GM18505 (cell line): Measurements from ENCODE around the gene ZEB2.

Experiments
- ATAC-seq: cut with Tn5 transposase; IDR thresholded peaks from one replicate; pipeline ENCODE4 v1.9.1; 2021; ENCODE audit not compliant: unreplicated experiment
- POLR2A ChIP-seq: IDR thresholded peaks from 4 replicates; pipeline ENCODE4 v1.6.1; 2011; ENCODE audit warnings: borderline replicate concordance; ENCODE audit not compliant: insufficient read depth, insufficient read length; ENCODE audit errors: extremely low read depth

Gene ZEB2

GRCh38 chr2:144484201-144484948 is 35.5 kb downstream of the ZEB2 start:
- ATAC-seq: no peak
- TF ChIP-seq POLR2A: no peak

- ATAC-seq: no peak
- TF ChIP-seq POLR2A: no peak
These were observed 38.3 kb downstream of the ZEB2 start for GRCh38 chr2:144481666-144482065.

- TF ChIP-seq POLR2A: no peak
- ATAC-seq: no peak
These were observed 38.8 kb downstream of the ZEB2 start for GRCh38 chr2:144481109-144481508.

GRCh38 chr2:144480285-144480684 is 39.6 kb downstream of the ZEB2 start:
- no peak for TF ChIP-seq POLR2A
- ATAC-seq: no peak

- no peak for TF ChIP-seq POLR2A
- no peak for ATAC-seq
These were observed 40.3 kb downstream of the ZEB2 start for GRCh38 chr2:144479659-144480058.

- TF ChIP-seq POLR2A: no peak
These were observed 40.8 kb downstream of the ZEB2 start for GRCh38 chr2:144479138-144479537.

GRCh38 chr2:144477957-144478311 is 42.0 kb downstream of the ZEB2 start:
- no peak for TF ChIP-seq POLR2A
- no peak for ATAC-seq

More at GRCh38 chr2:144479138-144479537, 40.8 kb downstream of the ZEB2 start:
- no peak for ATAC-seq

GRCh38 chr2:144477281-144477956 is 42.5 kb downstream of the ZEB2 start:
- no peak for TF ChIP-seq POLR2A
- ATAC-seq: no peak

- no peak for ATAC-seq
- no peak for TF ChIP-seq POLR2A
These were observed 43.2 kb downstream of the ZEB2 start for GRCh38 chr2:144476682-144477081.

GRCh38 chr2:144475569-144476275 is 44.2 kb downstream of the ZEB2 start:
- ATAC-seq: no peak
- TF ChIP-seq POLR2A: no peak

GRCh38 chr2:144475044-144475443 is 44.9 kb downstream of the ZEB2 start:
- TF ChIP-seq POLR2A: no peak
- no peak for ATAC-seq

GRCh38 chr2:144474017-144474416 is 45.9 kb downstream of the ZEB2 start:
- no peak for ATAC-seq
- no peak for TF ChIP-seq POLR2A

- TF ChIP-seq POLR2A: no peak
- ATAC-seq: no peak
These were observed 47.0 kb downstream of the ZEB2 start for GRCh38 chr2:144472911-144473310.

- ATAC-seq: no peak
These were observed 47.9 kb downstream of the ZEB2 start for GRCh38 chr2:144472046-144472412.

More at GRCh38 chr2:144472046-144472412, 47.9 kb downstream of the ZEB2 start:
- no peak for TF ChIP-seq POLR2A
